Measurements from ENCODE around the gene FRS3.

FRS3 gene

GRCh38 chr6:41736186-41736733 is 43.4 kb downstream of the FRS3 start:
- Histone ChIP-seq H2AFZ (ENCODE audit: low read depth, low read length, severe bottlenecking) (no peak overlapping the region), H4K20me1 (ENCODE audit: low read depth, low read length) (no peaks in the 10 kb centered on the region), H3K4me2 (ENCODE audit: low read depth, low read length, poor library complexity, severe bottlenecking) (peak overlapping the region; percentile 79), H3K9ac (ENCODE audit: low read length) (no peak overlapping the region), H3K9me2 (replicated peaks; ENCODE audit: insufficient read depth, low read length) (no peaks in the 10 kb centered on the region), H3K27me3 (ENCODE audit: low read length) (no peaks in the 10 kb centered on the region), H3K27ac (ENCODE audit: low read depth, low read length) (no peak overlapping the region), H3K36me3 (ENCODE audit: low read length) (no peaks in the 10 kb centered on the region), H3K79me2 (ENCODE audit: insufficient read depth, low read length) (peaks cover 23% of the 10 kb centered on the region), H3F3A (ENCODE audit: insufficient read depth) (peaks cover 21% of the 10 kb centered on the region), H3K4me3 (ENCODE audit: insufficient read depth, low read length, poor library complexity, severe bottlenecking) (no peak overlapping the region), H3K9me3 (ENCODE audit: insufficient read depth, low read length) (no peaks in the 10 kb centered on the region)
- TF ChIP-seq, protein P1, sequence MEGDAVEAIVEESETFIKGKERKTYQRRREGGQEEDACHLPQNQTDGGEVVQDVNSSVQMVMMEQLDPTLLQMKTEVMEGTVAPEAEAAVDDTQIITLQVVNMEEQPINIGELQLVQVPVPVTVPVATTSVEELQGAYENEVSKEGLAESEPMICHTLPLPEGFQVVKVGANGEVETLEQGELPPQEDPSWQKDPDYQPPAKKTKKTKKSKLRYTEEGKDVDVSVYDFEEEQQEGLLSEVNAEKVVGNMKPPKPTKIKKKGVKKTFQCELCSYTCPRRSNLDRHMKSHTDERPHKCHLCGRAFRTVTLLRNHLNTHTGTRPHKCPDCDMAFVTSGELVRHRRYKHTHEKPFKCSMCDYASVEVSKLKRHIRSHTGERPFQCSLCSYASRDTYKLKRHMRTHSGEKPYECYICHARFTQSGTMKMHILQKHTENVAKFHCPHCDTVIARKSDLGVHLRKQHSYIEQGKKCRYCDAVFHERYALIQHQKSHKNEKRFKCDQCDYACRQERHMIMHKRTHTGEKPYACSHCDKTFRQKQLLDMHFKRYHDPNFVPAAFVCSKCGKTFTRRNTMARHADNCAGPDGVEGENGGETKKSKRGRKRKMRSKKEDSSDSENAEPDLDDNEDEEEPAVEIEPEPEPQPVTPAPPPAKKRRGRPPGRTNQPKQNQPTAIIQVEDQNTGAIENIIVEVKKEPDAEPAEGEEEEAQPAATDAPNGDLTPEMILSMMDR (IDR thresholded peaks at IDR 0.05; ENCODE audit: insufficient read depth, low read length, poor library complexity, severe bottlenecking) = no peak
- no peak for TF ChIP-seq EZH2phosphoT487 (conservative IDR thresholded peaks at IDR 0.05; ENCODE audit: low read length)

DNA sequence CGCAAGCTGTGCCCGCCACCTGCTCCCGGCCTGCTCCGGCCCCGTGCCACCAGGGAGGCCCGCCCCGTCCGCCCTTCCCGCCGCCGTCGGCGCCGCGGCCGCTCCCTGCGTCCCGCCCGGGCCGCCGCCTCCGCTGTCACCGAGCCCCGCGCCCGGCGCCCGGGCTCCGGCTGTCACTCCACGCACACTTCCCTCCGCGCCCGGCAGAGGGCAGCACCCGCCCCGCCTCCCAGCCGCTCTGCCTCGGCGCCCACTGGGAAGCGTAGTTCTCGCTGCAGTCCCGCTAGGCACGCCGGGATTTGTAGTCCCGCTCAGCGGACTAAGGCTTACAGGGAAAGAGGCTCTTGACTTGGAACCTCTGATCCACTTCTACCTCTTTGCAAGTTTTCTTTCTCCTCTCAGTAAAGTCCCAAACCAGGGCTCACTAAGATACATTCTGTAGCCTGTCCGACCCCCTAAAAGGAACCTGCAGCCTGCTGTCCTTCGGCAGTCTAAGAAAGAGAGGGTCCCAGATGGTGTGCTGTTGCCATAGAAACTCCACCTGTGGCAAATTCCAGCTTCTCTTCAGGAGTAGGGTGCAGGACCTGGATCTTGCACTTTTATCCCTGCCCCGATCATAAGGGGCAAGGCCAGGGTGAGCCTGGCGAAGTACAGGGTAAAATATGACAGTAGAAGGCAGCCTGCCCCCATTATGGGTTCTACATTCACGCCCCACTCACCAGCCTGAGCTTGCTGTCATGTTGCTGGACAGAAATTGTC is 44.1 kb downstream of the FRS3 start, which contains the start of gene TFEB:
TSS of gene TFEB (minus strand) at position 182 of the 759 bp plus-strand sequence. CDS start 44,395 bp downstream, outside the sequence.
- Histone ChIP-seq H3K36me3 (ENCODE audit: low read length) (no peaks in the 10 kb centered on the region), H3K27ac (ENCODE audit: low read depth, low read length) (peak within 1 kb of the TSS; percentile 93), H3K9me2 (replicated peaks; ENCODE audit: insufficient read depth, low read length) (no peaks in the 10 kb centered on the region), H2AFZ (ENCODE audit: low read depth, low read length, severe bottlenecking) (peak within 1 kb of the TSS; percentile 38), H3K4me2 (ENCODE audit: low read depth, low read length, poor library complexity, severe bottlenecking) (peak within 1 kb of the TSS; percentile 79), H3K27me3 (ENCODE audit: low read length) (no peaks in the 10 kb centered on the region), H3K79me2 (ENCODE audit: insufficient read depth, low read length) (peaks cover 30% of the 10 kb centered on the region), H3K9me3 (ENCODE audit: insufficient read depth, low read length) (no peaks in the 10 kb centered on the region), H3F3A (ENCODE audit: insufficient read depth) (peaks cover 21% of the 10 kb centered on the region), H3K4me3 (ENCODE audit: insufficient read depth, low read length, poor library complexity, severe bottlenecking) (peak within 1 kb of the TSS; percentile 61), H4K20me1 (ENCODE audit: low read depth, low read length) (no peaks in the 10 kb centered on the region), H3K9ac (ENCODE audit: low read length) (peak within 1 kb of the TSS; percentile 78)
- TF ChIP-seq EZH2phosphoT487 (conservative IDR thresholded peaks at IDR 0.05; ENCODE audit: low read length) = no peak
- TF ChIP-seq, protein P1 (IDR thresholded peaks at IDR 0.05; ENCODE audit: insufficient read depth, low read length, poor library complexity, severe bottlenecking) = peak; percentile 94

- peaks cover 37% of the 10 kb centered on the region for H3K79me2 ChIP-seq (ENCODE audit: insufficient read depth, low read length)
- peak overlapping the region; percentile 27 for H2AFZ ChIP-seq (ENCODE audit: low read depth, low read length, severe bottlenecking)
- peak overlapping the region; percentile 93 for H3K27ac ChIP-seq (ENCODE audit: low read depth, low read length)
- no peaks in the 10 kb centered on the region for H3K9me2 ChIP-seq (replicated peaks; ENCODE audit: insufficient read depth, low read length)
- no peaks in the 10 kb centered on the region for H3K9me3 ChIP-seq (ENCODE audit: insufficient read depth, low read length)
- peak overlapping the region; percentile 74 for H3K4me2 ChIP-seq (ENCODE audit: low read depth, low read length, poor library complexity, severe bottlenecking)
- TF ChIP-seq EZH2phosphoT487 (conservative IDR thresholded peaks at IDR 0.05; ENCODE audit: low read length) = no peak
- TF ChIP-seq, protein P1 (IDR thresholded peaks at IDR 0.05; ENCODE audit: insufficient read depth, low read length, poor library complexity, severe bottlenecking) = no peak
- peak overlapping the region; percentile 61 for H3K4me3 ChIP-seq (ENCODE audit: insufficient read depth, low read length, poor library complexity, severe bottlenecking)
- H4K20me1 ChIP-seq (ENCODE audit: low read depth, low read length) = no peaks in the 10 kb centered on the region
- H3K36me3 ChIP-seq (ENCODE audit: low read length) = no peaks in the 10 kb centered on the region
- no peaks in the 10 kb centered on the region for H3K27me3 ChIP-seq (ENCODE audit: low read length)
- peaks cover 21% of the 10 kb centered on the region for H3F3A ChIP-seq (ENCODE audit: insufficient read depth)
- peak overlapping the region; percentile 78 for H3K9ac ChIP-seq (ENCODE audit: low read length)
Measured at GRCh38 chr6:41734666-41735426, 44.9 kb downstream of the FRS3 start.
